ENCODE results near the gene CAMK1D.
A peak's percentile ranks its signal among the peaks of the same experiment; 100 is the strongest.
"Not testable (repeated sequence)": the region's sequence is repeated elsewhere in the genome, so short reads cannot be mapped to it uniquely, and the experiment has no call there.

CAMK1D gene

DNA sequence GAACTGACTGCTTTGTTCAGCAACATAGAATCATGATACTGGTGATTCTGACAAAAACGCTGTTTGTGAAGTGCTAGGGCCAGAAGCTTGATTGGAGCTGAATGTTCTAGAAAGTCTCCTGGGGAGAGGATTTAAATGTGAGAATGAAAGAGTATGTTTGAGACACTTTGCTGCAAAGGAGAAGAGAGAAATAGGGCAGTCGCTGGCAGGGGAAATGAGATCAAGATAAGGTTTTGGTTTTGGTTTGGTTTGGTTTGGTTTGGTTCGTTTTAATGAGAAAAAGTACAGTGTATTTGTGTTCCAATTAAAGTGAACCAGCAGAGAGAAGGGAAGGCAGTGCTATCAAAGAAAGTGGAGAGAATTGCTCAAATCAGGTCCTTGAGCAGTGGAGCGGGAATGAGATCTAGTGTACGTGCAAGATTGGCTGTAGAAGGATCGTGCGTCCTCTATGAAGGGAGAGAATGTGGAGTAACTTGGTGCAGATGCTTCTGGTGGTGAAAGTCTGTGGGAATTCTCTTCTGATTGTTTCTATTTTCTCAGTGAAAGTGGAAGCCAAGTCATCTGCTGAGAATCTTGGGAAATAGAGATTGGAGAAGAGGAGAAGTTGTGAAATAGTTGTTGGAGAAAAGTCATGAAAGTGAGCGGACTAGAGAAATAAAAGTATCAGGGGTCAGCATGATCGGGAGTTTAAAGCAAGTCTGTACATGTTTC is 381.6 kb downstream of the CAMK1D start:
- peak; percentile 12 for DNase-seq

DNA sequence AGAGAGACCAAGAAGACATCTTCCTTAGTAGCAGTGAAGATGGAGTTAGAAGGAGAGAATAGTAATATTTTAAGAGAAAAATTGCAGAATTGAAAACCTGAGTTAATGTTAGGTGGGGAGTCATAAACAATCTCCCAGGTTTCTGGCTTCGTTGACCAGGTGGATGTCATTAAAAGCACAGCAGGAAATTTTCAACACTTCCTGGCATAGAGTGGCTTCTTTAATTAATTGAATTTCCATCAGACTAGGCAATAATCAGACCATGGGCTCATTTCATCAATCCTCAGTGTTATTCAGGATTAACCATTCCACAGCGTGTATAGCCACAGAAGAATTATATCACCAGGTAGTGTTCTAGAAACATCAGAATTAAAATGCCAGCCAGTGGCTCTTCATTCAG is 383.9 kb downstream of the CAMK1D start:
- no peak for DNase-seq

GRCh38 chr10:12735843-12736462 is 386.6 kb downstream of the CAMK1D start:
- no peak for DNase-seq

- DNase-seq, result no peak
Measured at GRCh38 chr10:12740813-12741212, 391.5 kb downstream of the CAMK1D start.

DNA sequence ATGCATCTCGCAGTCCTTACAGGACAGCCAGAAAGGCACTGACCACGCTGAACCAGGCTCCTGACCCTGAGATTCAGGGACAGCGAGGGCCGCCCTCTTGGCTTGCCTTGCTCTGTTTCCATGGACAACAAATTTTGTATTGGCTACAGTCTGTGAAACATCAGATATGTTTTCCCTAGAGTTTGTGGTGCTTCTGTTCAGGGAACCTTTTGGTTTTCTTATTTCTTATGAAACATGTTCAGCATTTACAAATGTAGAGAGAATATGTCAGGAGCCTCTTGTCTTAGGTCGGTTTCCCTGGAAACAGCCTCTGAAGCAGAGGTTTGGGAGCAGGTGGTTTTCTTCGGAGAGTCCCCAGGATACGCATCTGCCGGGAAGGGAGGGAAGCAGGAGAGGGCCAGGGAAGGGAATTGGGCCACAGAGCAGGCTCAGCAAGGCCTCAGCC is 392.0 kb downstream of the CAMK1D start:
- no peak for DNase-seq

- DNase-seq, result peak; percentile 18
Measured at GRCh38 chr10:12742771-12743170, 393.4 kb downstream of the CAMK1D start.

- DNase-seq, result not testable (repeated sequence)
Measured at GRCh38 chr10:12743466-12743865, 394.1 kb downstream of the CAMK1D start.

- no peak for DNase-seq
Measured at GRCh38 chr10:12743941-12744340, 394.6 kb downstream of the CAMK1D start.

DNA sequence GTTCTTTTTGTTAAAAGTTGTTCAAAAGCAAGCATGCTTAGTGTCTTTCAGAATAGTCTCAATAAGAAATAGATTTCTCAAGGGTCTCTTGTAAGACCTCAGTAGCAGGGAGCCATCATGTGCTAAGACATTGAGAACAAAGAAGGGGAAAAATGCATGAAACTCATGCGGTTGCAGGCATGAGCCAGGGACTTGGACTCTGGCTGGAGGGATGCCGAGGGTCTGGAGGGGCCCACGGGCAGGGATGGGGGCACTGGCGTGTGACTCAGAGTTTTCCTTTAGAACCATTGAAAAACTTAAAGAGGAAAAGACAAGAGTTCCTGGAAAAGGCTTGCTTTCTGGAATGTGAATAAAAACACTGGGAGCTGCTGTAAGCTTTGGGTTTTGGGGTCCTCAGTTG is 398.8 kb downstream of the CAMK1D start:
- no peak for DNase-seq

GRCh38 chr10:12749760-12750478 is 400.6 kb downstream of the CAMK1D start:
- DNase-seq, result no peak

- no peak for DNase-seq
Measured at GRCh38 chr10:12750526-12751201, 401.3 kb downstream of the CAMK1D start.

DNA sequence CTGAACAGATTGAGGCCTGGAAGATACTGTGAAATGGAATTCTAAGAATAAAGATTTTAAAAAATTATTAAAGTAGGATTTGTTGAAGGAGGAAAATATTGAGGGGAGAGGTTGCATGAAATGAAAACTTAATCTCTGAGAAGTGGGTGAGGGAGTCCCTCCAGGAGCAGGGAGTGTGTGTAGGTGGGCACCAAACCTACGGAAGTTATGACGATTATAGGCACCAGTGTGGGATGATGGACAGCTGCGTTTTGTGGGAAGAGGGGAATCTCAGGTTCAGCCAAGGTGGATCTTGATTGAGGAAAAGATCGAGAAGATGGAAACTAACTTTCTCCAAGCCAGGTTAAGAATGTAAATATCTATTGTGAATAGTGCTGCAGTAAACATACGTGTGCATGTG is 405.7 kb downstream of the CAMK1D start:
- DNase-seq, result no peak

DNA sequence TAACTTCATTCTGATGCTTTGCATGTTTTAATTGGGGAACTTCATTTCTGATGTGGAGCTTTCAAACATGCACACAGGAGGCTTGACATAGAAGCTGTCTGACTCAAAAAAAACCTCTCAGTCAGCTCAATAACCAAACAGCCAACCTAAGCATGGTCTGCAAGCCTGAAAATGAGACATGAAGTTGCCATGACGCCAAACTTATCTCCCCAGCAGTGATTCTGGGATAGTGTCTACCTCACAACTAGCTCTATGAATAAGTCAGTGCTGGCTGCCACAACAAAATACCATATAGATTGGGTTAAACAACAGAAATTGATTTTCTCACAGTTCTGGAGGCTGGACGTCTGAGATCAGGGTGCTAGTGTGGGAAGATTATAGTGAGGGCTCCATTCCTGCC is 408.0 kb downstream of the CAMK1D start:
- DNase-seq, result no peak

GRCh38 chr10:12758271-12758670 is 408.9 kb downstream of the CAMK1D start:
- DNase-seq, result no peak

DNA sequence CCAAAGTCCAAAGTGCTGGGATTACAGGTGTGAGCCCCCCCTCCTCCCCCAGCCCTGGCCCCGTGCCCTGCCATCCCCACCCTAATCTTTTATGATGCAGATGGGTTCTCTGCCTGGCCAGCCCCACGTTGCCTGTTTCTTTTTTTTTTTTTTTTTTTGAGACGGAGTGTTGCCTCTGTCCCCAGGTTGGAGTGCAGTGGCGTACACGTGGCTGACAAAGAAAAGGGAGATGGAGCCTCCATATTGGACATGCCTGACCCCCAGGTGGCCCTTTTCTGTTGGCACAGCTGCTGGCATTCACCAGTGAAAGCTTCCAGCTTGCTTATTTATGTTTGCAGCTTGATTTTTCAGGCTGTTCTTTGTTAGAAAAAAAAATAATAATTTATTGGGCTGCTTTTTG is 416.9 kb downstream of the CAMK1D start:
- DNase-seq, result no peak

DNA sequence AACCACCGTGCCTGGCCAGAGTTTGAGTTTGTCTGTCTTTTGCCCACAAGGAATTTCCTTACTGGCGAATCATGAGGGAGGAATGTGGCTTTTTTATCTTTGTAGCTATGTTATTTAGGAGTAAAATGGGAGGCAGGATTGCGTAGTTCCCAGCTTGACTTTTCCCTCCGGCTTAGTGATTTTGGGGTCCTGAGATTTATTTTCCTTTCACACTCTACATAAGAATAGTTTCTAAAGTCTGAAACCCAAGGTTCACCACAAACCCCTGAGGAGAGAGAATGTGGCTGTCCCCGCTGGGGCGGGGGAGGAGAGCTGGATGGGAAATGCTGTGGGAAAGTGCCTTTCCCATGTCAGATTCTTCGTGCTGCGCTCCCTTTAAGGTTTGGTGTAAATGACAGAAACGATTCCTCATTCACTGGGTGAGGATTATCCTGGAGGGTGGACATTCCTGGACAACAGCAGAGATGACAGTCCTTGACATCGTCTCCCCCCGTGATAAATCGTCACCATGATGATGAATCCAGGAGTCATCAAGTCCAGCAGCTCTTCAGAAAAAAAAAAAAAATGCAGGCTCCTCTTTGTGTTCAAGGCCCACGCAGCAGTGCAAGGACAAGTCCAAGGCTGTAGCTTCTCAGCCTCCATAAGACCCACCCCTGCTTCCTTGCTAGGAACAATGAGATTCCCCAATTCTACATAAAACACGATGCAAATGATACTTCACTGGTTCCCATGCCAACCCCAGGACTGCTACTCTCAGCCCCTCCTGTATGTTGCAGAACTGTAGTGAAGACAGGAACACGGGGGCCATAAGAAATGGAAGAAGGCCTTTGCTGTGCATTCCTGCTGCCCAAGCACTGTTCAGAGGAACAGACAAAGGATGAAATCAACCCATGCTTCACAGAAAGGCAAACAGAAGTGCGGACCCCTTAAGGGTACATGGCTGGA is 419.1 kb downstream of the CAMK1D start:
- no peak for DNase-seq

- no peak for DNase-seq
Measured at GRCh38 chr10:12769323-12770044, 420.1 kb downstream of the CAMK1D start.

GRCh38 chr10:12771981-12772760 is 422.8 kb downstream of the CAMK1D start:
- no peak for DNase-seq

GRCh38 chr10:12772797-12773587 is 423.6 kb downstream of the CAMK1D start:
- no peak for DNase-seq
